ENCODE data around the gene TMLHE. TPM values are rescaled to one million over a fixed set of nuclear protein-coding genes. Genes with fewer than 3 reads are reported as not detected.
"Not testable (repeated sequence)": the region's sequence is repeated elsewhere in the genome, so short reads cannot be mapped to it uniquely, and the experiment has no call there.

Gene TMLHE
- total RNA-seq, 1 experiment from 2014 or later = 18.3 TPM

DNA sequence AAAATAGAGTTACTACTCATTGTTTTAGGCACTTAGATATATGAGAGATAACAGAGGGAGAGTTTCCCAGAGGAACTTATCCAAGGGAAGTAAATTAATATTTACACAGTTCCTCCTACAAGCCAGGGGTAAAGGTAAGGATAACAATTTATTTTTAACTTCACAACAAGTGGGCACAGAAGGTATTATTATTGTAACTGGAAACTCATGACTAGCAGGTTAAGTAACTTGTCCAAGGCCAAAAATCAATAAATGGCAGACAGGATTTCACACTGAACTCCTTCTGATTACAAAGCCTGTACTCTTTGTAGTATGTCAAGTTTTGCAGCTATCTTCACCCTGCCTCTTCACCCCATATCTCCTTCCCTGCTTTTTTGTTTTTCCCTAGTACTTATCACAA is 107.5 kb downstream of the TMLHE start:
- Histone ChIP-seq H3K27me3 (replicated peaks; ENCODE audit: insufficient read depth, low read depth, low read length, poor library complexity) (no peaks in the 10 kb centered on the region), H3K27ac (ENCODE audit: low read depth, low read length, poor library complexity, severe bottlenecking) (no peak overlapping the region), H3K4me3 (ENCODE audit: low read depth, low read length, poor library complexity, severe bottlenecking) (no peak overlapping the region), H3K36me3 (ENCODE audit: insufficient read depth, low read length, poor library complexity, severe bottlenecking) (no peaks in the 10 kb centered on the region), H3K4me1 (ENCODE audit: insufficient read depth, low read length, poor library complexity, severe bottlenecking) (no peaks in the 10 kb centered on the region), H3K9me3 (ENCODE audit: low read depth, low read length, poor library complexity, severe bottlenecking) (no peaks in the 10 kb centered on the region)
- ChIA-PET CTCF (no interaction called here), POLR2A (ENCODE audit: low non-redundant PET) (no interaction called here)
- no peak for DNase-seq (ENCODE audit: low spot score)
- TF ChIP-seq, protein P1, sequence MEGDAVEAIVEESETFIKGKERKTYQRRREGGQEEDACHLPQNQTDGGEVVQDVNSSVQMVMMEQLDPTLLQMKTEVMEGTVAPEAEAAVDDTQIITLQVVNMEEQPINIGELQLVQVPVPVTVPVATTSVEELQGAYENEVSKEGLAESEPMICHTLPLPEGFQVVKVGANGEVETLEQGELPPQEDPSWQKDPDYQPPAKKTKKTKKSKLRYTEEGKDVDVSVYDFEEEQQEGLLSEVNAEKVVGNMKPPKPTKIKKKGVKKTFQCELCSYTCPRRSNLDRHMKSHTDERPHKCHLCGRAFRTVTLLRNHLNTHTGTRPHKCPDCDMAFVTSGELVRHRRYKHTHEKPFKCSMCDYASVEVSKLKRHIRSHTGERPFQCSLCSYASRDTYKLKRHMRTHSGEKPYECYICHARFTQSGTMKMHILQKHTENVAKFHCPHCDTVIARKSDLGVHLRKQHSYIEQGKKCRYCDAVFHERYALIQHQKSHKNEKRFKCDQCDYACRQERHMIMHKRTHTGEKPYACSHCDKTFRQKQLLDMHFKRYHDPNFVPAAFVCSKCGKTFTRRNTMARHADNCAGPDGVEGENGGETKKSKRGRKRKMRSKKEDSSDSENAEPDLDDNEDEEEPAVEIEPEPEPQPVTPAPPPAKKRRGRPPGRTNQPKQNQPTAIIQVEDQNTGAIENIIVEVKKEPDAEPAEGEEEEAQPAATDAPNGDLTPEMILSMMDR (conservative IDR thresholded peaks at IDR 0.05; ENCODE audit: low read depth, low read length) = no peak
- no peak for TF ChIP-seq EZH2 (IDR thresholded peaks at IDR 0.05; ENCODE audit: borderline replicate concordance, low read depth, low read length, poor library complexity, severe bottlenecking)
- intact Hi-C loops (cut with micrococcal nuclease; ENCODE audit: unreplicated experiment) = no loop called here
- BruUV-seq (replicated peaks) = no TSS peak

DNA sequence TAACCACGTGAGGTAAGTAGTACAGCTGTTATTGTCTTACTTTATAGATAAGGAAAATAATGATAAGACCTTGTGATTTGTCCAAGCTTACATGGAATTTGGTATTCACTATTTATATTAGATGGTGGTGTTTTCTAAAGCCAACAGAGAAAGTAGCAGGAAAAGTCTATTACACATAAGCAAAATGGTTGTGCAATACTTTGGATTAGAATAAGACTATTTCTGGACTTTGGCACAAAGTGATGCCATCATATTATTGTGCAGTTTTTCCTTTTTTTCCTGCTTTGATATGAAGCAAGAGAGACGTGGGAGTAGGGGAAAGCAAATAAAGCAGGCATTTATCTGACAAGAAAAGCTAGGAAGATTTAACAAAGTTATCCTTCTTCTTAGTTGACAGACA is 117.6 kb downstream of the TMLHE start:
- CTCF ChIA-PET = not testable (repeated sequence)

DNA sequence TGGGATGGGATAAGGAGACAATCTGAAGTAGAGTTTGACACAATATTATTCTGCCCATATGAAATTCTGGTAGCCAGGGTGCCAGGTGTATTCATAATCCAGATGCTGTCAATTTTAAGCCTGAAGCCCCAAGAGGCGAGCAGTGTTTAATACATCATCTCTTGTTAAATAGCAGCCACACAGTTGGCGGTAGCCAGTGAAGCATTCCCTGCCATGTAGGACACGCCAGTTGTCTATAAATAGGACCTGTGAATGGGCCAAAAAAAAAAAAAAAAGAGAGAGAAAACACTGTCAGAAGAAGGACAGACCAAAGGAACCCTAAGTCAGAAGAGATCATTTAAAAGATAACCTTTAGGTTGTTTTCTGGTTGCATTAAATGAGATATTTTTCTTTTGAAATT is 121.3 kb downstream of the TMLHE start:
- CTCF ChIA-PET = not testable (repeated sequence)

More for the DNA sequence above, 117.6 kb downstream of the TMLHE start:
- H3K4me1 ChIP-seq (ENCODE audit: insufficient read depth, low read length, poor library complexity, severe bottlenecking); DNase-seq (ENCODE audit: low spot score); H3K27ac ChIP-seq (ENCODE audit: low read depth, low read length, poor library complexity, severe bottlenecking); H3K27me3 ChIP-seq (replicated peaks; ENCODE audit: insufficient read depth, low read depth, low read length, poor library complexity); H3K36me3 ChIP-seq (ENCODE audit: insufficient read depth, low read length, poor library complexity, severe bottlenecking); H3K4me3 ChIP-seq (ENCODE audit: low read depth, low read length, poor library complexity, severe bottlenecking); intact Hi-C loops (cut with micrococcal nuclease; ENCODE audit: unreplicated experiment); POLR2A ChIA-PET (ENCODE audit: low non-redundant PET); BruUV-seq (replicated peaks); H3K9me3 ChIP-seq (ENCODE audit: low read depth, low read length, poor library complexity, severe bottlenecking): not testable (repeated sequence)

DNA sequence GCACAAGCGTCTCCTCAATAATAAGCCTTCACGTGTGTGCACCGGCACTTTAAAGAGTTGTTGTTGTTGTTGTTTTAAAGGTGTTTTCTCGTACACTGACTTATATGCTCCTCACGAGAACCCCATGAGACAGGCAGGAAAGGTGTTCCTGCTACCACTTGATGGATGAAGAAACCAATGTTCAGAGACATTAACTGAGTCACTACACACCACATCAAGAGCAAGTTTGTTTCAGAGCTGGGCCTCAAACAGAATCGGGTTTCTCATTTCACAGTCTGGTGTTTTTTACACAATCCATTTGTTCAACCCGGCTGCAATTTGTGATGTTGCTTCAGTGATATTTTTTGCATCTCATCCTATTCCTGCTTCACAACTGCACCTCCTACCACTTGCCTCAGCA is 135.6 kb downstream of the TMLHE start:
- H3K36me3 ChIP-seq (ENCODE audit: insufficient read depth, low read length, poor library complexity, severe bottlenecking); H3K9me3 ChIP-seq (ENCODE audit: low read depth, low read length, poor library complexity, severe bottlenecking); H3K4me1 ChIP-seq (ENCODE audit: insufficient read depth, low read length, poor library complexity, severe bottlenecking); DNase-seq (ENCODE audit: low spot score); POLR2A ChIA-PET (ENCODE audit: low non-redundant PET); BruUV-seq (replicated peaks); CTCF ChIA-PET; H3K27ac ChIP-seq (ENCODE audit: low read depth, low read length, poor library complexity, severe bottlenecking); H3K4me3 ChIP-seq (ENCODE audit: low read depth, low read length, poor library complexity, severe bottlenecking); H3K27me3 ChIP-seq (replicated peaks; ENCODE audit: insufficient read depth, low read depth, low read length, poor library complexity); intact Hi-C loops (cut with micrococcal nuclease; ENCODE audit: unreplicated experiment): not testable (repeated sequence)

More for the DNA sequence above, 121.3 kb downstream of the TMLHE start:
- H3K27me3 ChIP-seq (replicated peaks; ENCODE audit: insufficient read depth, low read depth, low read length, poor library complexity); DNase-seq (ENCODE audit: low spot score); intact Hi-C loops (cut with micrococcal nuclease; ENCODE audit: unreplicated experiment); H3K9me3 ChIP-seq (ENCODE audit: low read depth, low read length, poor library complexity, severe bottlenecking); H3K27ac ChIP-seq (ENCODE audit: low read depth, low read length, poor library complexity, severe bottlenecking); H3K4me3 ChIP-seq (ENCODE audit: low read depth, low read length, poor library complexity, severe bottlenecking); H3K36me3 ChIP-seq (ENCODE audit: insufficient read depth, low read length, poor library complexity, severe bottlenecking); H3K4me1 ChIP-seq (ENCODE audit: insufficient read depth, low read length, poor library complexity, severe bottlenecking); BruUV-seq (replicated peaks); POLR2A ChIA-PET (ENCODE audit: low non-redundant PET): not testable (repeated sequence)

DNA sequence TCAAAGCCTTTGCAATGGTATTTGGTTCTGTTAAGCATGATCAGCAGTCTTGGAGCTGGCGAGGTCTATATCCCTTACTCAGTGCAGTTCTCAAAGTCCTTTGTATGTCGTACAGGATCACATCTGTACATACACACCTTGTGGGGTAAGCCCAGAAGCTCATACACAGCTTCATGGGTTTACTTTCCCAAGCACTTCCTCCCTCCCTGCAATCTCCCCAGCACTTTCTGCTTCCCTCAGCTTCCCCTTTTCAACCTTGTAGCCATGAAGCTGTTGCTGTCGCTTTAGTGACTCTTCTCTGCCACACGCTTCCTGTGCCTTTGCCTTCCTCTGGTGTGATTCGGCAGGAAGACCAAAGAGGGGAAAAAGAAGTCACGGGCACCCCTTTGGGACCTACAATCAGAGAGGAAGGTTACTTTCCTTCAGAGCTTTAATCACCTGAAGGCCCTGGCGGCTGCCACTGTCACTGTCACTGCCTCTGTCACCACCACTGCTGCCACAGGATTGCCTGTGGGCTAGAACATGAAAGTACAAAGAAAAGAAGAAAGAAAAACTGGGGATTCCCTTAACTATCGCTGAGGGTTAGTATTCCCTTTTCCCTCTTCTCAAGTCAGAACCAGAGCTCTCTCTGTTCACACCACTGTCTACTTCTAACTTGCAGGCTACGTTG is 146.3 kb downstream of the TMLHE start:
- CTCF ChIA-PET; H3K27me3 ChIP-seq (replicated peaks; ENCODE audit: insufficient read depth, low read depth, low read length, poor library complexity); BruUV-seq (replicated peaks); H3K4me3 ChIP-seq (ENCODE audit: low read depth, low read length, poor library complexity, severe bottlenecking); DNase-seq (ENCODE audit: low spot score); intact Hi-C loops (cut with micrococcal nuclease; ENCODE audit: unreplicated experiment); H3K9me3 ChIP-seq (ENCODE audit: low read depth, low read length, poor library complexity, severe bottlenecking); H3K36me3 ChIP-seq (ENCODE audit: insufficient read depth, low read length, poor library complexity, severe bottlenecking); H3K4me1 ChIP-seq (ENCODE audit: insufficient read depth, low read length, poor library complexity, severe bottlenecking); H3K27ac ChIP-seq (ENCODE audit: low read depth, low read length, poor library complexity, severe bottlenecking); POLR2A ChIA-PET (ENCODE audit: low non-redundant PET): not testable (repeated sequence)

DNA sequence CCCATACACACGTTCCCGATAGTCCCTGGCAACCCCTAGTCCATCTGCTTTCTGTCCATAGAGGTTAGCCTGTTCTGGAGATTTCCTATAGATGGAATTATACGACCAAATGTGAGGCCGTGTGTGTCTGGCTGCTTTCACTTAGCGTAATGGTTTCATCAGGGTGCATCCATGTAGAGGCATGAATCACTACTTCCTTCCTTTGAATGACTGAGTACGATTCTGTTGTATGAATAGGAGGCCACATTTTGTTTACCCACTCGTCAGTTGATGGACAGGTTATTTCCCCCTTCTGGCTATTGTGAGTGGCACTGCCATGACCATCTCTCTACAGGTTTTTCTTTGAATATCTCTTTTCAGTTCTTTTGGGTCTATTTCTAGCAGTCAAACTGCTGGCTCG is 152.3 kb downstream of the TMLHE start:
- H3K27me3 ChIP-seq (replicated peaks; ENCODE audit: insufficient read depth, low read depth, low read length, poor library complexity); DNase-seq (ENCODE audit: low spot score); H3K36me3 ChIP-seq (ENCODE audit: insufficient read depth, low read length, poor library complexity, severe bottlenecking); intact Hi-C loops (cut with micrococcal nuclease; ENCODE audit: unreplicated experiment); H3K4me3 ChIP-seq (ENCODE audit: low read depth, low read length, poor library complexity, severe bottlenecking); CTCF ChIA-PET; POLR2A ChIA-PET (ENCODE audit: low non-redundant PET); H3K4me1 ChIP-seq (ENCODE audit: insufficient read depth, low read length, poor library complexity, severe bottlenecking); BruUV-seq (replicated peaks); H3K27ac ChIP-seq (ENCODE audit: low read depth, low read length, poor library complexity, severe bottlenecking); H3K9me3 ChIP-seq (ENCODE audit: low read depth, low read length, poor library complexity, severe bottlenecking): not testable (repeated sequence)

DNA sequence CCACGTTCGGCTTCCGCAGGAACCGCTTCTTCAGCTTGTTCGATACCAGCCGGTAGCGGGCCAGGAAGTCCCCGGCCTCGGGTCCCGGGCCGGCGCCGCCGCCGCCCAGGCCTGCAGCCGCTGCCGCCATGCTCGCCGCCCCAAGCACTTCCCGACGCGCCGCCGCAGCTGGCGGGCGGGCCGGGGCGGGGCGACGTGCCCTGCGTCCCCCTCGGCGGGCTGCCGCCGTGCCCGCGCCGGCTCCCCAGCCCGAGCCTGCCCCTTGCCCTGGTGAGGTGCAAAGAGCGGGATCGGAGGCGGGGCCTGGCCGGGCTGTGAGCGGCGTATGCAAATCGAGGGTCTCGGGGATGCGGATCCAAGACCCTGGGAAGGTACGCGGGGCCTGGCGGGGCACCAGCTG is 154.3 kb downstream of the TMLHE start, which contains the start of gene F8A3:
Gene F8A3 (minus strand): TSS at position 150 of the 400 bp plus-strand sequence. CDS start 20 bp downstream, at position 130.
- H3K27ac ChIP-seq (ENCODE audit: low read depth, low read length, poor library complexity, severe bottlenecking); H3K4me1 ChIP-seq (ENCODE audit: insufficient read depth, low read length, poor library complexity, severe bottlenecking); CTCF ChIA-PET; BruUV-seq (replicated peaks); POLR2A ChIA-PET (ENCODE audit: low non-redundant PET); H3K9me3 ChIP-seq (ENCODE audit: low read depth, low read length, poor library complexity, severe bottlenecking); H3K27me3 ChIP-seq (replicated peaks; ENCODE audit: insufficient read depth, low read depth, low read length, poor library complexity); H3K36me3 ChIP-seq (ENCODE audit: insufficient read depth, low read length, poor library complexity, severe bottlenecking); H3K4me3 ChIP-seq (ENCODE audit: low read depth, low read length, poor library complexity, severe bottlenecking); DNase-seq (ENCODE audit: low spot score); intact Hi-C loops (cut with micrococcal nuclease; ENCODE audit: unreplicated experiment): not testable (repeated sequence)

Measured in A673 (cell line).